Esophagus squamous epithelium (tissue), 5 donors: ENCODE measurements around the gene ARSJ. TPM values are rescaled to one million over a fixed set of nuclear protein-coding genes. Genes with fewer than 3 reads are reported as not detected.

Experiments
- DNase-seq: peaks from one replicate; lab custom pipeline; 2025; lab: John Stamatoyannopoulos, UW
- H3K27ac ChIP-seq, 4 donors: fragments of 200-600 bp; sonication (generic); one replicate each; pipeline ENCODE4 v1.5.1; 2016 to 2019; ENCODE audit warnings: mild to moderate bottlenecking in 1 of 4
- H3K27me3 ChIP-seq, 4 donors: fragments of 200-600 bp; sonication (generic); 1 replicate in 3 of 4; 2 replicates in 1 of 4; pipeline versions ENCODE4 v1.5.1 to v1.6.0; 2017 to 2021; ENCODE audit warnings: antibody characterized with exemption in 1 of 4
- H3K36me3 ChIP-seq, 3 donors: fragments of 200-600 bp; sonication (generic); one replicate each; pipeline ENCODE4 v1.5.1; 2016 to 2019
- H3K4me1 ChIP-seq, 3 donors: fragments of 200-600 bp; sonication (generic); one replicate each; pipeline ENCODE4 v1.5.1; 2017 to 2019
- H3K4me3 ChIP-seq, 4 donors: fragments of 200-600 bp; sonication (generic); 1 replicate in 3 of 4; 2 replicates in 1 of 4; pipeline ENCODE4 v1.5.1; 2016 to 2019; ENCODE audit warnings: mild to moderate bottlenecking in 2 of 4, moderate library complexity in 1 of 4
- H3K9me3 ChIP-seq, 3 donors: fragments of 200-600 bp; sonication (generic); one replicate each; pipeline ENCODE4 v1.5.1; 2016 to 2019
- CTCF ChIP-seq, 6 experiments: fragments of 450-650 bp in 4 of 6; fragments of 200-600 bp in 2 of 6; sonication (generic) in 2 of 6; IDR thresholded peaks; one replicate each; pipeline ENCODE4 v1.5.1; 2016 to 2019; ENCODE audit warnings: antibody characterized with exemption in 6 of 6, mild to moderate bottlenecking in 4 of 6, moderate library complexity in 4 of 6
- POLR2A ChIP-seq, 4 donors: fragments of 450-650 bp; IDR thresholded peaks; one replicate each; pipeline ENCODE4 v1.6.1; 2017; ENCODE audit warnings: antibody characterized with exemption in 4 of 4, mild to moderate bottlenecking in 4 of 4, moderate library complexity in 3 of 4
- WGBS, 2 donors: methylation state at CpG; one replicate each; pipeline ENCODE4 v1.1.5; 2018; 5-methylcytosine and 5-hydroxymethylcytosine counted together
- intact Hi-C: fragments of 100-400 bp; cut with DNase I; formaldehyde crosslinking; loops from one replicate; pipeline ENCODE4 v1.15.0; 2022
- total RNA-seq, 4 donors: library from RNA; depleted of rRNA; stranded (reverse); fragments of >200 nt; gene quantifications; one replicate each; pipeline ENCODE4 v1.1.0, GENCODE V29; 2016
- donor health status: DM: yes; HTN: yes; CAD: no.

Gene ARSJ
- total RNA-seq, 4 donors from 2014 or later = 2.7 to 10.3 (median 5.8) TPM

- no peak for DNase-seq
- no peaks in the 10 kb centered on the region for H3K9me3 ChIP-seq
- TF ChIP-seq CTCF (IDR thresholded peaks at IDR 0.05) = no peak
- no peak for TF ChIP-seq POLR2A (IDR thresholded peaks at IDR 0.05)
- H3K27ac ChIP-seq = no peak overlapping the region
- intact Hi-C loops = no loop called here
- no peaks in the 10 kb centered on the region for H3K27me3 ChIP-seq
- peaks cover 7 to 41% (median 26%) of the 10 kb centered on the region in 3 donors for H3K4me1 ChIP-seq
- 71 to 80% methylated on average over 3 of the region's 3 CpGs for WGBS, 2 donors
- H3K36me3 ChIP-seq = no peaks in the 10 kb centered on the region
- H3K4me3 ChIP-seq = no peak overlapping the region
Measured at GRCh38 chr4:113962719-113963265, 16.7 kb downstream of the ARSJ start.

- intact Hi-C loops = no loop called here
- Histone ChIP-seq H3K4me3 (no peak overlapping the region), H3K9me3 (no peaks in the 10 kb centered on the region), H3K27ac (no peak overlapping the region), H3K4me1 (peaks cover 7 to 47% (median 27%) of the 10 kb centered on the region in 3 donors), H3K27me3 (no peaks in the 10 kb centered on the region), H3K36me3 (no peaks in the 10 kb centered on the region)
- TF ChIP-seq CTCF (IDR thresholded peaks at IDR 0.05) (no peak), POLR2A (IDR thresholded peaks at IDR 0.05) (no peak)
- DNase-seq = no peak
- WGBS, 2 donors = 73 to 80% methylated on average over 2 of the region's 2 CpGs
Measured at GRCh38 chr4:113962016-113962347, 17.5 kb downstream of the ARSJ start.

- DNase-seq = no peak
Measured at GRCh38 chr4:113960684-113961321, 18.6 kb downstream of the ARSJ start.

GRCh38 chr4:113959539-113959937 lies 19.9 kb downstream of the ARSJ start:
- Histone ChIP-seq H3K4me1 (peaks cover 7 to 65% (median 27%) of the 10 kb centered on the region in 3 donors), H3K27ac (peak overlapping the region; percentile 15 to 71 (median 62)), H3K9me3 (no peaks in the 10 kb centered on the region), H3K4me3 (peak overlapping the region in 1 of 4 donors; percentile 30), H3K27me3 (no peaks in the 10 kb centered on the region), H3K36me3 (no peaks in the 10 kb centered on the region)
- intact Hi-C loops = no loop called here
- no peak for TF ChIP-seq CTCF (IDR thresholded peaks at IDR 0.05)
- no peak for TF ChIP-seq POLR2A (IDR thresholded peaks at IDR 0.05)
- DNase-seq = no peak

More at GRCh38 chr4:113960684-113961321, 18.6 kb downstream of the ARSJ start:
- Histone ChIP-seq H3K4me3 (no peak overlapping the region), H3K4me1 (peaks cover 7 to 52% (median 27%) of the 10 kb centered on the region in 3 donors), H3K27ac (peak overlapping the region in 1 of 4 donors; percentile 59), H3K36me3 (no peaks in the 10 kb centered on the region), H3K9me3 (no peaks in the 10 kb centered on the region), H3K27me3 (no peaks in the 10 kb centered on the region)
- 57 to 64% methylated on average over 3 of the region's 3 CpGs for WGBS, 2 donors
- TF ChIP-seq CTCF (IDR thresholded peaks at IDR 0.05) = no peak
- TF ChIP-seq POLR2A (IDR thresholded peaks at IDR 0.05) = no peak
- intact Hi-C loops = no loop called here

DNA sequence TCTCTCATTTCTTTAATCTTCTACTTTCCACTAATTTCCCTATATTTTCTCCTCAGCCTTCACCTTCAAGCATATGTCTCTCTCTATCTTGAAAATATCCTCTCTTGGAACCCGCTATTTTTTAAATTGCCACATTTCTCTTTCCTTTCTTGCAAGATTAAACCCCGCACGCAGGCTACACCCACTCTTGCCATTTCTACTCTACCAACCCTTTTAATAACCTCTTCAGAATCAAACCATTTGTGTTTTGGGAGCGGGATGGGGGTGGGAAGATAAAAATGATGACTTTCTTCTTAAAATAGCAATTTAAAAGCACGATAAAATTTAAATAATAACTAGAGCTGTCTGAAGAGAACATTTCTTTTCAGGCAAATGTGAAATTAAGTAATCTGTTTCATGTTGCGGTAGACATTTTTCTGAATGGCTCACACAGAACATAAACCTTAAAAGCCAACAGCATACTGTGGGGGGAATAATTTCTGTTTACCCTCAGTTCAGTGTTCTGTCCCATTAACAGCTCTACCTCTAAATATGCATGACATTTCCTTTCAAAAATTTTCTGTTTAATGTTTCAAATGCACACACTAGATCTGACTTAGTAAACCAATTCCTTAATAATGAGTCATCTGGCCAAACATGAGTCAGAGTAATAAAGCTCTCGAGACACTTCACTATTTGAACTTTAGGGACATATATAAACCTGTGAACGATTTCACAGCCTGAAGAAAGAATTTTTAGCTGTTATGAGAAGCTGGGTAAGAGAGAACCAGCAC lies 20.5 kb downstream of the ARSJ start:
- Histone ChIP-seq H3K27ac (peak overlapping the region; percentile 15 to 71 (median 62)), H3K9me3 (no peaks in the 10 kb centered on the region), H3K4me3 (peak overlapping the region in 2 of 4 donors; percentile 1 to 30), H3K27me3 (no peaks in the 10 kb centered on the region), H3K4me1 (peaks cover 7 to 68% (median 27%) of the 10 kb centered on the region in 3 donors), H3K36me3 (no peaks in the 10 kb centered on the region)
- 37 to 47% methylated on average over 8 of the region's 8 CpGs for WGBS, 2 donors
- intact Hi-C loops = no loop called here
- DNase-seq = no peak
- TF ChIP-seq CTCF (IDR thresholded peaks at IDR 0.05) = peak in 2 of 6 experiments; percentile 4 to 5
- TF ChIP-seq POLR2A (IDR thresholded peaks at IDR 0.05) = no peak
